B cell (primary cell): ENCODE measurements around the gene TENM3. TPM values are rescaled to one million over a fixed set of nuclear protein-coding genes. Genes with fewer than 3 reads are reported as not detected.

ENCODE experiments used
- ATAC-seq: fragments of 200-7000 bp; cut with Tn5 transposase; one replicate; pipeline ENCODE4 v1.10.0; 2021; ENCODE audit warnings: low read depth, mild to moderate bottlenecking, moderate number of reproducible peaks, moderate library complexity
- CTCF ChIA-PET: fragments of 350-600 bp; sonication (Branson Sonifier 250); formaldehyde crosslinking; loops from one replicate; lab custom pipeline; 2021; ENCODE audit warnings: antibody characterized with exemption, inconsistent platforms; lab: Charles Lee
- POLR2A ChIA-PET: fragments of 350-600 bp; sonication (Branson Sonifier 250); formaldehyde crosslinking; loops from one replicate; lab custom pipeline; 2021; ENCODE audit warnings: antibody characterized with exemption; lab: Charles Lee
- DNase-seq: peaks from one replicate; pipeline ENCODE4 v3.0.0; 2013
- H2AFZ ChIP-seq: 2 replicates; pipeline ENCODE4 v1.6.1; 2012; ENCODE audit warnings: mild to moderate bottlenecking, low read depth, low read length; ENCODE audit not compliant: insufficient read depth, poor library complexity, severe bottlenecking
- H3K27ac ChIP-seq, 2 donors: 1 replicate in 1 of 2; 2 replicates in 1 of 2; pipeline ENCODE4 v1.5.1; 2012 to 2013; ENCODE audit warnings: low read length in 2 of 2, mild to moderate bottlenecking in 2 of 2, moderate library complexity in 1 of 2
- H3K27me3 ChIP-seq, 4 experiments: fragments of 200-600 bp in 1 of 4; sonication (generic) in 1 of 4; replicated peaks in 1 of 4; 1 replicate in 2 of 4; 2 replicates in 2 of 4; pipeline versions ENCODE4 v1.6.1 to v1.7.0; 2013 to 2016; ENCODE audit warnings: low read length in 3 of 4, mild to moderate bottlenecking in 2 of 4, mixed read lengths in 1 of 4, moderate library complexity in 1 of 4; ENCODE audit not compliant: insufficient read depth in 4 of 4, control insufficient read depth in 3 of 4; ENCODE audit errors: control extremely low read depth in 1 of 4
- H3K36me3 ChIP-seq, 2 experiments: replicated peaks in 1 of 2; 1 replicate in 1 of 2; 2 replicates in 1 of 2; pipeline versions ENCODE4 v1.6.1 to v1.7.1; 2013; ENCODE audit warnings: low read length in 1 of 2; ENCODE audit not compliant: insufficient read depth in 2 of 2, control insufficient read depth in 1 of 2; ENCODE audit errors: control extremely low read depth in 1 of 2, extremely low read depth in 1 of 2
- H3K4me1 ChIP-seq, 2 donors: fragments of 200-600 bp in 1 of 2; sonication (generic) in 1 of 2; 1 replicate in 1 of 2; 2 replicates in 1 of 2; pipeline versions ENCODE4 v1.5.1 to v1.6.1; 2013 to 2017; ENCODE audit warnings: low read length in 2 of 2; ENCODE audit not compliant: control insufficient read depth in 2 of 2, insufficient read depth in 2 of 2
- H3K4me2 ChIP-seq: replicated peaks from 2 replicates; pipeline ENCODE3; 2012; ENCODE audit warnings: mild to moderate bottlenecking, low read depth, low read length; ENCODE audit not compliant: poor library complexity, severe bottlenecking
- H3K4me3 ChIP-seq, 5 experiments: fragments of 200-600 bp in 1 of 5; sonication (generic) in 1 of 5; 1 replicate in 3 of 5; 2 replicates in 2 of 5; pipeline versions ENCODE4 v1.5.1 to v1.7.0; 2011 to 2016; ENCODE audit warnings: low read length in 4 of 5, mild to moderate bottlenecking in 4 of 5, low read depth in 2 of 5, control low read depth in 1 of 5, moderate library complexity in 1 of 5; ENCODE audit not compliant: insufficient read depth in 1 of 5; ENCODE audit errors: control extremely low read depth in 1 of 5, extremely low read depth in 1 of 5
- H3K79me2 ChIP-seq: fragments of 200-600 bp; sonication (generic); one replicate; pipeline ENCODE4 v1.6.0; 2016; ENCODE audit warnings: low read length; ENCODE audit not compliant: control insufficient read depth, insufficient read depth
- H3K9ac ChIP-seq: fragments of 200-600 bp; sonication (generic); 2 replicates; pipeline ENCODE4 v1.6.1; 2017; ENCODE audit warnings: mild to moderate bottlenecking, low read length, moderate library complexity
- H3K9me3 ChIP-seq, 3 donors: one replicate each; pipeline versions ENCODE4 v1.6.1 to v1.7.1; 2013; ENCODE audit warnings: low read length in 2 of 3; ENCODE audit not compliant: control insufficient read depth in 2 of 3, insufficient read depth in 1 of 3; ENCODE audit errors: control extremely low read depth in 1 of 3
- H4K20me1 ChIP-seq: 2 replicates; pipeline ENCODE4 v1.6.0; 2012; ENCODE audit warnings: mild to moderate bottlenecking, low read length; ENCODE audit not compliant: insufficient read depth, control insufficient read depth, poor library complexity, severe bottlenecking
- H3K27ac Mint-ChIP-seq: one replicate; pipeline ENCODE4 v1.8.0; 2021; ENCODE audit warnings: mixed read lengths
- H3K27me3 Mint-ChIP-seq: one replicate; pipeline ENCODE4 v1.8.0; 2021; ENCODE audit warnings: mixed read lengths
- H3K4me1 Mint-ChIP-seq: one replicate; pipeline ENCODE4 v1.8.0; 2021; ENCODE audit warnings: mixed read lengths
- H3K4me3 Mint-ChIP-seq: one replicate; pipeline ENCODE4 v1.8.0; 2021; ENCODE audit warnings: mixed read lengths
- H3K9me3 Mint-ChIP-seq: one replicate; pipeline ENCODE4 v1.8.0; 2022; ENCODE audit warnings: mixed read lengths; ENCODE audit not compliant: insufficient read depth
- EZH2 ChIP-seq: IDR thresholded peaks from 2 replicates; pipeline ENCODE4 v1.6.1; 2012; ENCODE audit warnings: borderline replicate concordance, low read depth, mild to moderate bottlenecking, moderate library complexity, low read length; ENCODE audit not compliant: insufficient read depth, poor library complexity, severe bottlenecking
- WGBS: methylation state at CpG from one replicate; pipeline ENCODE4 v1.1.5; 2013; ENCODE audit warnings: missing lambda C conversion rate; ENCODE audit not compliant: insufficient coverage; 5-methylcytosine and 5-hydroxymethylcytosine counted together
- intact Hi-C: fragments of 100-400 bp; cut with micrococcal nuclease; formaldehyde crosslinking; loops from one replicate; pipeline ENCODE4 v1.10.0; 2022
- polyA plus RNA-seq: library from polyadenylated mRNA; depleted of rRNA; stranded (reverse); fragments of >200 nt; gene quantifications from 2 replicates; pipeline ENCODE4 v1.2.3, GENCODE V29; 2012
- total RNA-seq, 2 donors: library from RNA; stranded (reverse); fragments of 120-200 nt in 1 of 2; gene quantifications; 1 replicate in 1 of 2; 2 replicates in 1 of 2; pipeline versions ENCODE4 v1.2.3 to v1.2.4, GENCODE V29; 2013 to 2022
- TF ChIP-seq, protein P1 (sequence below): fragments of 200-600 bp; IDR thresholded peaks from one replicate; pipeline ENCODE4 v1.8.0; 2022; ENCODE audit warnings: antibody characterized with exemption, mild to moderate bottlenecking

The TENM3 gene
- total and polyA plus RNA-seq, 2 donors (not counting 1 experiment from before 2014, with no cell fraction given): not detected

DNA sequence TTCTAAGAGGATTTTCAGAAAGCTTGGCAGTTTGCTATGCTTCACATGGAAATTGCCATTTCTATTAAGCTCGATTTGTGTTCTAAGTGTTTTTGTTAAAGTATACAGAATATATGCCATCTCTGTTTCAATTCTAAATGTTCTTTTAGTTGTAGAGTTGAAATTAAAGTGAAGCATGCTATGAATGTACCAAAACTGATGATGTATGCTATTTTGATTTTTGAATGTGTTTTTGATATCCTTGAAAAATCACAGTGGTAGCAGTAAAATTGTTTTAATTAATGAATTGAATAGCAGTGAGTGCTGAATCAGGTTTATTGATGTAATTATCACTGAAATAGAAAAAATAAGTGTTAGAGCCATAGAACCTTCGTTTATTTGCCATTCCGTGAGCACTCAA is 110.9 kb downstream of the TENM3 start:
- TF ChIP-seq EZH2: no peak
- TF ChIP-seq, protein P1, sequence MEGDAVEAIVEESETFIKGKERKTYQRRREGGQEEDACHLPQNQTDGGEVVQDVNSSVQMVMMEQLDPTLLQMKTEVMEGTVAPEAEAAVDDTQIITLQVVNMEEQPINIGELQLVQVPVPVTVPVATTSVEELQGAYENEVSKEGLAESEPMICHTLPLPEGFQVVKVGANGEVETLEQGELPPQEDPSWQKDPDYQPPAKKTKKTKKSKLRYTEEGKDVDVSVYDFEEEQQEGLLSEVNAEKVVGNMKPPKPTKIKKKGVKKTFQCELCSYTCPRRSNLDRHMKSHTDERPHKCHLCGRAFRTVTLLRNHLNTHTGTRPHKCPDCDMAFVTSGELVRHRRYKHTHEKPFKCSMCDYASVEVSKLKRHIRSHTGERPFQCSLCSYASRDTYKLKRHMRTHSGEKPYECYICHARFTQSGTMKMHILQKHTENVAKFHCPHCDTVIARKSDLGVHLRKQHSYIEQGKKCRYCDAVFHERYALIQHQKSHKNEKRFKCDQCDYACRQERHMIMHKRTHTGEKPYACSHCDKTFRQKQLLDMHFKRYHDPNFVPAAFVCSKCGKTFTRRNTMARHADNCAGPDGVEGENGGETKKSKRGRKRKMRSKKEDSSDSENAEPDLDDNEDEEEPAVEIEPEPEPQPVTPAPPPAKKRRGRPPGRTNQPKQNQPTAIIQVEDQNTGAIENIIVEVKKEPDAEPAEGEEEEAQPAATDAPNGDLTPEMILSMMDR: no peak
- no peaks in the 10 kb centered on the region for H3K36me3 ChIP-seq
- no peaks in the 10 kb centered on the region for H3K27me3 ChIP-seq
- ChIA-PET POLR2A (no interaction called here), CTCF (no interaction called here)
- Mint-ChIP-seq H3K27me3 (no peaks in the 10 kb centered on the region), H3K9me3 (no peaks in the 10 kb centered on the region), H3K4me1 (no peaks in the 10 kb centered on the region), H3K4me3 (no peak overlapping the region), H3K27ac (no peak overlapping the region)
- H3K27ac ChIP-seq: no peak overlapping the region
- H2AFZ ChIP-seq: no peak overlapping the region
- H3K9ac ChIP-seq: no peak overlapping the region
- intact Hi-C loops: no loop called here
- no peak for DNase-seq
- no peak overlapping the region for H3K4me3 ChIP-seq
- no peaks in the 10 kb centered on the region for H3K79me2 ChIP-seq
- WGBS: no CpG with 5 or more reads among the region's 3 CpGs
- no peak overlapping the region for H3K4me2 ChIP-seq
- no peaks in the 10 kb centered on the region for H3K4me1 ChIP-seq
- H4K20me1 ChIP-seq: no peaks in the 10 kb centered on the region
- ATAC-seq: no peak
- H3K9me3 ChIP-seq: peaks cover 0 to 3% (median 0%) of the 10 kb centered on the region in 3 donors

- H3K27me3 ChIP-seq: no peaks in the 10 kb centered on the region
- no peak overlapping the region for H2AFZ ChIP-seq
- no peak for DNase-seq
- H3K4me2 ChIP-seq: no peak overlapping the region
- Mint-ChIP-seq H3K4me3 (no peak overlapping the region), H3K4me1 (no peaks in the 10 kb centered on the region), H3K9me3 (no peaks in the 10 kb centered on the region), H3K27ac (no peak overlapping the region), H3K27me3 (no peaks in the 10 kb centered on the region)
- no peak for ATAC-seq
- H3K36me3 ChIP-seq: no peaks in the 10 kb centered on the region
- no peaks in the 10 kb centered on the region for H4K20me1 ChIP-seq
- H3K79me2 ChIP-seq: no peaks in the 10 kb centered on the region
- H3K4me3 ChIP-seq: no peak overlapping the region
- no peaks in the 10 kb centered on the region for H3K4me1 ChIP-seq
- ChIA-PET POLR2A (no interaction called here), CTCF (no interaction called here)
- no peak overlapping the region for H3K9ac ChIP-seq
- intact Hi-C loops: no loop called here
- H3K27ac ChIP-seq: no peak overlapping the region
- no peak for TF ChIP-seq EZH2
- TF ChIP-seq, protein P1: no peak
- H3K9me3 ChIP-seq: peaks cover 0 to 3% (median 0%) of the 10 kb centered on the region in 3 donors
- WGBS: 53% methylated on average over 6 of the region's 7 CpGs
Measured at GRCh38 chr4:182354867-182355266, 111.7 kb downstream of the TENM3 start.
